ENCODE measurements around the gene FGL2.

DNA sequence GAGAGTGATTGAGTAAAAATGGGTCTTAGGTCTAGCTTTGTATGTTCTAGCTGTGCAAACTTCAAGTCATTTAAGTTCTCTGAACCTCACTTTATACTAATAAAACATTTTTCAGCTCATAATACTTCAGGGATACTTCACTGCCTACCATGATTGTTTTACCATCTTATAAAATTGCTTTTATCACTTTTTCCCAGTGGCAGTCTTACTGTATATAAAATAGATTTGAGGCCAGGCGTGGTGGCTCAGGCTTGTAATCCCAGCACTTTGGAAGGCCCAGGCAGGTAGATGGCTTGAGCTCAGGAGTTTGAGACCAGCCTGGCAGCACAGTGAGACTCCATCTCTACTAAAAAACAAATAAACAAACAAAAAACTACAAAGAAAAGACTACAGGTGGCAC, 17.4 kb downstream of the FGL2 start:
- TF ChIP-seq, protein P1, sequence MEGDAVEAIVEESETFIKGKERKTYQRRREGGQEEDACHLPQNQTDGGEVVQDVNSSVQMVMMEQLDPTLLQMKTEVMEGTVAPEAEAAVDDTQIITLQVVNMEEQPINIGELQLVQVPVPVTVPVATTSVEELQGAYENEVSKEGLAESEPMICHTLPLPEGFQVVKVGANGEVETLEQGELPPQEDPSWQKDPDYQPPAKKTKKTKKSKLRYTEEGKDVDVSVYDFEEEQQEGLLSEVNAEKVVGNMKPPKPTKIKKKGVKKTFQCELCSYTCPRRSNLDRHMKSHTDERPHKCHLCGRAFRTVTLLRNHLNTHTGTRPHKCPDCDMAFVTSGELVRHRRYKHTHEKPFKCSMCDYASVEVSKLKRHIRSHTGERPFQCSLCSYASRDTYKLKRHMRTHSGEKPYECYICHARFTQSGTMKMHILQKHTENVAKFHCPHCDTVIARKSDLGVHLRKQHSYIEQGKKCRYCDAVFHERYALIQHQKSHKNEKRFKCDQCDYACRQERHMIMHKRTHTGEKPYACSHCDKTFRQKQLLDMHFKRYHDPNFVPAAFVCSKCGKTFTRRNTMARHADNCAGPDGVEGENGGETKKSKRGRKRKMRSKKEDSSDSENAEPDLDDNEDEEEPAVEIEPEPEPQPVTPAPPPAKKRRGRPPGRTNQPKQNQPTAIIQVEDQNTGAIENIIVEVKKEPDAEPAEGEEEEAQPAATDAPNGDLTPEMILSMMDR (IDR thresholded peaks at IDR 0.05), result no peak
- no peak for TF ChIP-seq POLR2A (IDR thresholded peaks at IDR 0.05)
